Stomach (tissue), 9 donors: ENCODE results near the gene PTPRE. TPM values are rescaled to one million over a fixed set of nuclear protein-coding genes. Genes with fewer than 3 reads are reported as not detected.
A peak's percentile ranks its signal among the peaks of the same experiment; 100 is the strongest.
"Not testable (repeated sequence)": the region's sequence is repeated elsewhere in the genome, so short reads cannot be mapped to it uniquely, and the experiment has no call there.

ENCODE experiments used
- DNase-seq, 2 donors: peaks; one replicate each; pipeline versions ENCODE4 v3.0.0 to v3.0.0-alpha.2; 2013 to 2019
- H3K27ac ChIP-seq, 5 donors: fragments of 200-600 bp in 4 of 5; sonication (generic) in 4 of 5; one replicate each; pipeline ENCODE4 v1.5.1; 2013 to 2019; ENCODE audit warnings: mild to moderate bottlenecking in 1 of 5, moderate library complexity in 1 of 5
- H3K27me3 ChIP-seq, 3 donors: fragments of 200-600 bp; sonication (generic); one replicate each; pipeline ENCODE4 v1.5.1; 2017 to 2019; ENCODE audit warnings: mixed run types in 1 of 3
- H3K36me3 ChIP-seq, 4 donors: fragments of 200-600 bp; sonication (generic); 1 replicate in 3 of 4; 2 replicates in 1 of 4; pipeline ENCODE4 v1.5.1; 2016 to 2019
- H3K4me1 ChIP-seq, 4 donors: fragments of 200-600 bp; sonication (generic); one replicate each; pipeline ENCODE4 v1.5.1; 2016 to 2019
- H3K4me3 ChIP-seq, 4 donors: fragments of 200-600 bp; sonication (generic) in 3 of 4; one replicate each; pipeline ENCODE4 v1.5.1; 2016 to 2019; ENCODE audit warnings: mild to moderate bottlenecking in 1 of 4
- H3K9me3 ChIP-seq, 4 donors: fragments of 200-600 bp; sonication (generic); one replicate each; pipeline ENCODE4 v1.5.1; 2016 to 2019
- CTCF ChIP-seq, 7 experiments: fragments of 450-650 bp in 4 of 7; fragments of 200-600 bp in 3 of 7; sonication (generic) in 3 of 7; IDR thresholded peaks; one replicate each; pipeline ENCODE4 v1.5.1; 2016 to 2019; ENCODE audit warnings: antibody characterized with exemption in 7 of 7, control low read depth in 2 of 7, mild to moderate bottlenecking in 1 of 7
- EP300 ChIP-seq: sonication (generic); formaldehyde crosslinking; IDR thresholded peaks from one replicate; pipeline ENCODE4 v1.6.1; 2017; ENCODE audit warnings: antibody characterized with exemption
- POLR2A ChIP-seq, 4 donors: fragments of 450-650 bp; IDR thresholded peaks; one replicate each; pipeline ENCODE4 v1.6.1; 2016; ENCODE audit warnings: antibody characterized with exemption in 4 of 4, control low read depth in 2 of 4, mild to moderate bottlenecking in 1 of 4, moderate library complexity in 1 of 4
- POLR2AphosphoS5 ChIP-seq, 3 donors: sonication (generic); formaldehyde crosslinking; IDR thresholded peaks; one replicate each; pipeline ENCODE4 v1.6.1; 2016; ENCODE audit warnings: antibody characterized with exemption in 3 of 3
- WGBS, 5 donors: extraction: QIAGEN DNeasy Blood & Tissue Kit in 3 of 5; methylation state at CpG; one replicate each; pipeline versions ENCODE4 v1.1.5 to v1.1.7; 2013 to 2018; 5-methylcytosine and 5-hydroxymethylcytosine counted together
- intact Hi-C: fragments of 100-400 bp; cut with DNase I; formaldehyde crosslinking; loops from one replicate; pipeline ENCODE4 v1.15.1; 2023; ENCODE audit warnings: low total_unique reads
- polyA plus RNA-seq, 3 donors: library from polyadenylated mRNA; stranded (reverse); fragments of 200-250 nt; gene quantifications; one replicate each; pipeline ENCODE4 v1.2.3, GENCODE V29; 2013
- total RNA-seq, 5 donors: library from RNA; depleted of rRNA; stranded (reverse); fragments of >200 nt; gene quantifications; one replicate each; pipeline versions ENCODE4 v1.1.0 to v1.2.3, GENCODE V29; 2014 to 2016
- donor health status: healthy with polysubstance abuse.
- donor health status: Bipolar disorder and iron deficiency.
- donor health status: healthy.

The PTPRE gene
- total and polyA plus RNA-seq, 8 donors: 4.0 to 26.4 (median 8.9) TPM

GRCh38 chr10:127986531-127987466 lies 79.9 kb downstream of the PTPRE start:
- Histone ChIP-seq H3K27ac (peak overlapping the region in 4 of 5 donors; percentile 20 to 66 (median 46)), H3K27me3 (no peaks in the 10 kb centered on the region), H3K4me3 (no peak overlapping the region), H3K36me3 (no peaks in the 10 kb centered on the region), H3K4me1 (peaks cover 4 to 25% (median 16%) of the 10 kb centered on the region in 4 donors), H3K9me3 (no peaks in the 10 kb centered on the region)
- TF ChIP-seq POLR2AphosphoS5 (IDR thresholded peaks at IDR 0.05) (no peak), EP300 (no peak), POLR2A (IDR thresholded peaks at IDR 0.05) (no peak), CTCF (IDR thresholded peaks at IDR 0.05) (no peak)
- intact Hi-C loops: no loop called here
- 75 to 85% (median 80%) methylated on average over 14 of the region's 14 CpGs for WGBS, 5 donors
- DNase-seq: no peak

GRCh38 chr10:127987467-127988380 lies 80.8 kb downstream of the PTPRE start:
- Histone ChIP-seq H3K36me3 (no peaks in the 10 kb centered on the region), H3K27me3 (no peaks in the 10 kb centered on the region), H3K4me1 (peaks cover 4 to 23% (median 18%) of the 10 kb centered on the region in 4 donors), H3K4me3 (no peak overlapping the region), H3K9me3 (no peaks in the 10 kb centered on the region), H3K27ac (peak overlapping the region in 4 of 5 donors; percentile 5 to 66 (median 46))
- 82 to 91% (median 89%) methylated on average over 14 of the region's 14 CpGs for WGBS, 5 donors
- DNase-seq: no peak
- intact Hi-C loops: no loop called here
- TF ChIP-seq POLR2A (IDR thresholded peaks at IDR 0.05): no peak
- TF ChIP-seq POLR2AphosphoS5 (IDR thresholded peaks at IDR 0.05): no peak
- no peak for TF ChIP-seq CTCF (IDR thresholded peaks at IDR 0.05)
- no peak for TF ChIP-seq EP300

DNA sequence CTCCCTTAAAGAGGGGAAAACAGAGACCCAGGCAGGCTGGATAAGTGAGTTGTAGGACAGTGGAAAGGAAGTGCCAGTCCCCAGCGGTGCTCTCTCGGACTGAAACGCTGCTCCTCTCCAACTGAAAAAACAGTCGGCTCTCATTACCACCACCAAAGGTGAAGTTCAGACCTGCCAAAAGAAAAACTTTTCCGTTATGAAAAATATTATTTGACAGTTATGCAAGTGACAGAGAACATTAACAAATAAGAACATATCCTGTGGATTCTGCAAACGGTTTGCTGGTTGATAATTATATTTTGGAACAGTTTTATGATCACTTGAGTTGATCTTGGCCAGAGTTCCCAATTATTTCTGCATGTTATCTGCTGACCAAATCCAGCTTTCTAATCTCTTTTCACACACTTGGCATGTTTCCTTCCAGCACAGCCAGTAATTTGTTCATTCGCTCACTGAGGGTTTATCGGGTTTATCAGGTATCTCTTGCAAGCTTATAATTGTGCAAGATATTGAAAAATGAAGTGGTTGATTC lies 82.6 kb downstream of the PTPRE start:
- TF ChIP-seq POLR2AphosphoS5 (IDR thresholded peaks at IDR 0.05): no peak
- H3K27ac ChIP-seq: peak overlapping the region in 2 of 5 donors; percentile 59 to 75
- H3K4me3 ChIP-seq: no peak overlapping the region
- H3K36me3 ChIP-seq: no peaks in the 10 kb centered on the region
- no peaks in the 10 kb centered on the region for H3K27me3 ChIP-seq
- DNase-seq: no peak
- WGBS, 5 donors: 15 to 25% (median 21%) methylated on average over 8 of the region's 8 CpGs
- H3K9me3 ChIP-seq: no peaks in the 10 kb centered on the region
- intact Hi-C loops: no loop called here
- peaks cover 0 to 16% (median 13%) of the 10 kb centered on the region in 4 donors for H3K4me1 ChIP-seq

DNA sequence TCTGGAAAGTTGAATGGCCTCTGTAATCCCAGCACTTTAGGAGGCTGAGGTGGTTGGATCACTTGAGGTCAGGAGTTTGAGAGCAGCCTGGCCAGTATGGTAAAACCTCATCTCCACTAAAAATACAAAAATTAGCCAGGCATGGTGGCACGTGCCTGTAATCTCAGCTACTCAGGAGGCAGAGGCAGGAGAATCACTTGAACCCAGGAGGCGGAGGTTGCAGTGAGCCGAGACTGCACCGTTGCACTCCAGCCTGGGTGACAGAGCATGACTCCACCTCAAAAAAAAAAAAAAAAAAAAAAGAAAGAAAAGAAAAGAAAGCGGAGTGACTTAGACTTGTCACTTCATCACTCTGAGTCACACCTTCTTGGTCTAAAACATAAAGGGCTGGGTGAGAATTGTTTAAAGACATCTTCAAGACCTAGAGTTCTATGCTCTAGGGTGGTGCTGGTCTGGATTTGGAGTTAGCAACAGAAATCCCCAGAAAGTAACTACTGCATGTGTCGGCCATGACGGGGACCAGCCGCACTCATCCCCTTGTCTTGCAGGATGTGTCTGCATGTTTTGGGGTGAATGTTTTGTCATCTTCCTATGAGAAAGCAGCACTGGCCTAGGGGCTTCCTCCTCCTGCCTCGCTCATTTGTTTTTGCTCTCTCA lies 83.4 kb downstream of the PTPRE start:
- H3K27ac ChIP-seq: peak overlapping the region in 4 of 5 donors; percentile 5 to 75 (median 62)
- DNase-seq, H3K27me3 ChIP-seq, H3K4me3 ChIP-seq, H3K36me3 ChIP-seq, intact Hi-C loops, H3K9me3 ChIP-seq: not testable (repeated sequence)
- peaks cover 0 to 16% (median 13%) of the 10 kb centered on the region in 4 donors for H3K4me1 ChIP-seq
- 59 to 77% (median 65%) methylated on average over 9 of the region's 9 CpGs for WGBS, 5 donors
